Mesendoderm (in vitro differentiated cells): Measurements from ENCODE around the gene SPSB1.

Source experiments
- DNase-seq: peaks from one replicate; pipeline ENCODE4 v3.0.0; 2013
- H2AK5ac ChIP-seq: 2 replicates; pipeline ENCODE4 v1.6.1; 2013; ENCODE audit warnings: low read length, inconsistent platforms
- H2BK120ac ChIP-seq: 2 replicates; pipeline ENCODE4 v1.6.1; 2013; ENCODE audit warnings: low read depth, mild to moderate bottlenecking, low read length, moderate library complexity, mixed read lengths
- H2BK15ac ChIP-seq: replicated peaks from 2 replicates; pipeline ENCODE4 v1.6.1; 2013; ENCODE audit warnings: low read depth, mild to moderate bottlenecking, moderate library complexity
- H2BK5ac ChIP-seq: 2 replicates; pipeline ENCODE4 v1.6.1; 2013; ENCODE audit warnings: low read length, inconsistent platforms
- H3K18ac ChIP-seq: 2 replicates; pipeline ENCODE4 v1.6.1; 2013; ENCODE audit warnings: mild to moderate bottlenecking, low read length, mixed read lengths
- H3K23ac ChIP-seq: one replicate; pipeline ENCODE4 v1.6.1; 2013; ENCODE audit warnings: low read length
- H3K27ac ChIP-seq: 2 replicates; pipeline ENCODE4 v1.5.1; 2013; ENCODE audit warnings: low read depth, mild to moderate bottlenecking, inconsistent platforms, low read length, moderate library complexity
- H3K27me3 ChIP-seq: 2 replicates; pipeline ENCODE4 v1.6.1; 2013; ENCODE audit warnings: low read length, control low read depth, mild to moderate bottlenecking, inconsistent platforms; ENCODE audit not compliant: insufficient read depth, poor library complexity
- H3K36me3 ChIP-seq: 2 replicates; pipeline ENCODE4 v1.6.1; 2013; ENCODE audit warnings: low read length, inconsistent platforms; ENCODE audit not compliant: control insufficient read depth, insufficient read depth
- H3K4ac ChIP-seq: one replicate; pipeline ENCODE4 v1.6.1; 2013; ENCODE audit warnings: low read depth, mild to moderate bottlenecking, low read length, moderate library complexity
- H3K4me1 ChIP-seq: 2 replicates; pipeline ENCODE4 v1.6.1; 2013; ENCODE audit warnings: low read depth, low read length, inconsistent platforms; ENCODE audit not compliant: control insufficient read depth
- H3K4me2 ChIP-seq: 2 replicates; pipeline ENCODE4 v1.6.1; 2013; ENCODE audit warnings: low read length
- H3K4me3 ChIP-seq: 2 replicates; pipeline ENCODE4 v1.5.1; 2013; ENCODE audit warnings: mild to moderate bottlenecking, low read length
- H3K56ac ChIP-seq: one replicate; pipeline ENCODE4 v1.6.1; 2013; ENCODE audit warnings: low read length
- H3K79me1 ChIP-seq: 2 replicates; pipeline ENCODE4 v1.6.1; 2013; ENCODE audit warnings: low read length, inconsistent platforms
- H3K79me2 ChIP-seq: 2 replicates; pipeline ENCODE4 v1.6.1; 2013; ENCODE audit warnings: mild to moderate bottlenecking, low read length; ENCODE audit not compliant: control insufficient read depth, insufficient read depth
- H3K9ac ChIP-seq: 2 replicates; pipeline ENCODE4 v1.6.1; 2013; ENCODE audit warnings: low read length, inconsistent platforms
- H4K5ac ChIP-seq: one replicate; pipeline ENCODE4 v1.6.1; 2013; ENCODE audit warnings: low read length
- H4K8ac ChIP-seq: one replicate; pipeline ENCODE4 v1.6.1; 2013; ENCODE audit warnings: low read depth, mild to moderate bottlenecking, control low read depth, low read length, moderate library complexity
- WGBS: extraction: QIAGEN DNeasy Blood & Tissue Kit; methylation state at CpG from one replicate; pipeline ENCODE4 v1.1.7; 2013; ENCODE audit warnings: low lambda C conversion rate, missing lambda C conversion rate; ENCODE audit not compliant: insufficient coverage; ENCODE audit errors: extremely low coverage; 5-methylcytosine and 5-hydroxymethylcytosine counted together

The SPSB1 gene

GRCh38 chr1:9256332-9256731 lies 36.4 kb upstream of the SPSB1 start:
- Histone ChIP-seq H3K18ac (no peak overlapping the region), H3K79me1 (peaks cover 3% of the 10 kb centered on the region), H3K36me3 (no peaks in the 10 kb centered on the region), H2BK5ac (no peak overlapping the region), H3K4me2 (no peak overlapping the region), H2BK120ac (no peak overlapping the region), H4K8ac (no peak overlapping the region), H2AK5ac (no peak overlapping the region), H3K23ac (no peak overlapping the region), H3K27ac (no peak overlapping the region), H3K4me3 (no peak overlapping the region), H3K79me2 (no peaks in the 10 kb centered on the region), H3K9ac (no peak overlapping the region), H3K4me1 (peaks cover 3% of the 10 kb centered on the region), H2BK15ac (no peak overlapping the region), H3K4ac (no peak overlapping the region), H3K27me3 (no peaks in the 10 kb centered on the region), H4K5ac (no peak overlapping the region), H3K56ac (no peak overlapping the region)
- no peak for DNase-seq
- WGBS, result no CpG with 5 or more reads among the region's 7 CpGs

- Histone ChIP-seq H3K4me2 (no peak overlapping the region), H3K79me2 (no peaks in the 10 kb centered on the region), H4K5ac (no peak overlapping the region), H3K4me3 (no peak overlapping the region), H2BK15ac (no peak overlapping the region), H2BK120ac (no peak overlapping the region), H3K9ac (no peak overlapping the region), H4K8ac (no peak overlapping the region), H3K18ac (no peak overlapping the region), H3K23ac (no peak overlapping the region), H2AK5ac (no peak overlapping the region), H3K4me1 (peaks cover 3% of the 10 kb centered on the region), H3K27me3 (no peaks in the 10 kb centered on the region), H3K36me3 (no peaks in the 10 kb centered on the region), H2BK5ac (no peak overlapping the region), H3K27ac (no peak overlapping the region), H3K79me1 (peaks cover 3% of the 10 kb centered on the region), H3K56ac (no peak overlapping the region), H3K4ac (no peak overlapping the region)
- no CpG with 5 or more reads among the region's 22 CpGs for WGBS
- DNase-seq, result no peak
These were observed 34.8 kb upstream of the SPSB1 start for GRCh38 chr1:9257851-9258250.

DNA sequence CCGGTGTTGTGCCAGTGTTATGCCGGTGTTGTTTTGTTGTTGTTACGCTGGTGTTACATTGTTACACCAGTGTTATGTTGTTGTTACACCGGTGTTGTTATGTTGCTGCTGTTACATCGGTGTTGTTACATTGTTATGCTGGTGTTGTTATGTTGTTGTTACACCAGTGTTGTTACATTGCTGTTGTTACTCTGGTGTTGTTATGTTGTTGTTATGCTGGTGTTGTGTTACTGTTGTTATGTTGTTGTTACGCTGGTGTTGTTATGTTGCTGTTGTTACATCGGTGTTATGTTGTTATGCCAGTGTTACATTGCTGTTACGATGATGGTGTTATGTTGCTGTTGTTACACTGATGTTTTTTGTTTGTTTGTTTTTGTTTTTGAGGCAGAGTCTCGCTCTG lies 34.1 kb upstream of the SPSB1 start:
- no peak overlapping the region for H3K4me2 ChIP-seq
- WGBS, result no CpG with 5 or more reads among the region's 9 CpGs

GRCh38 chr1:9260059-9260766 lies 32.5 kb upstream of the SPSB1 start:
- no peak overlapping the region for H4K8ac ChIP-seq
- H3K18ac ChIP-seq, result no peak overlapping the region
- H2BK15ac ChIP-seq, result no peak overlapping the region
- peak overlapping the region; percentile 22 for H3K4me3 ChIP-seq
- no peak overlapping the region for H2BK5ac ChIP-seq
- no peaks in the 10 kb centered on the region for H3K79me2 ChIP-seq
- no peak overlapping the region for H3K4me2 ChIP-seq
- H3K9ac ChIP-seq, result no peak overlapping the region
- no peak for DNase-seq
- WGBS, result no CpG with 5 or more reads among the region's 20 CpGs
- no peak overlapping the region for H3K27ac ChIP-seq
- H3K23ac ChIP-seq, result no peak overlapping the region
- H3K27me3 ChIP-seq, result no peaks in the 10 kb centered on the region
- H2AK5ac ChIP-seq, result no peak overlapping the region
- no peak overlapping the region for H3K56ac ChIP-seq
- no peak overlapping the region for H4K5ac ChIP-seq
- no peak overlapping the region for H3K4ac ChIP-seq
- no peaks in the 10 kb centered on the region for H3K4me1 ChIP-seq
- H2BK120ac ChIP-seq, result no peak overlapping the region
- H3K36me3 ChIP-seq, result no peaks in the 10 kb centered on the region
- peaks cover 3% of the 10 kb centered on the region for H3K79me1 ChIP-seq

More for the DNA sequence above, 34.1 kb upstream of the SPSB1 start:
- H3K18ac ChIP-seq, result no peak overlapping the region
- H2AK5ac ChIP-seq, result no peak overlapping the region
- H3K4me3 ChIP-seq, result peak overlapping the region; percentile 10
- H3K79me2 ChIP-seq, result no peaks in the 10 kb centered on the region
- H3K9ac ChIP-seq, result no peak overlapping the region
- no peak overlapping the region for H2BK5ac ChIP-seq
- no peak overlapping the region for H2BK15ac ChIP-seq
- no peak overlapping the region for H2BK120ac ChIP-seq
- H4K5ac ChIP-seq, result no peak overlapping the region
- H3K79me1 ChIP-seq, result peaks cover 3% of the 10 kb centered on the region
- H3K27ac ChIP-seq, result no peak overlapping the region
- no peak overlapping the region for H3K4ac ChIP-seq
- no peak overlapping the region for H3K56ac ChIP-seq
- no peak for DNase-seq
- no peaks in the 10 kb centered on the region for H3K36me3 ChIP-seq
- H3K4me1 ChIP-seq, result peaks cover under 1% of the 10 kb centered on the region
- H4K8ac ChIP-seq, result no peak overlapping the region
- H3K23ac ChIP-seq, result no peak overlapping the region
- H3K27me3 ChIP-seq, result no peaks in the 10 kb centered on the region

- H3K23ac ChIP-seq, result no peak overlapping the region
- H3K4me2 ChIP-seq, result no peak overlapping the region
- no peak overlapping the region for H3K4me3 ChIP-seq
These were observed 31.2 kb upstream of the SPSB1 start for GRCh38 chr1:9261496-9261895.

More at GRCh38 chr1:9261496-9261895, 31.2 kb upstream of the SPSB1 start:
- DNase-seq, result no peak
- Histone ChIP-seq H3K4me1 (no peaks in the 10 kb centered on the region), H3K27ac (no peak overlapping the region), H2BK15ac (no peak overlapping the region), H3K36me3 (no peaks in the 10 kb centered on the region), H3K79me2 (no peaks in the 10 kb centered on the region), H4K5ac (no peak overlapping the region), H2BK120ac (no peak overlapping the region), H3K56ac (no peak overlapping the region), H2BK5ac (no peak overlapping the region), H4K8ac (no peak overlapping the region), H3K9ac (no peak overlapping the region), H3K27me3 (no peaks in the 10 kb centered on the region), H3K4ac (no peak overlapping the region), H3K18ac (no peak overlapping the region), H3K79me1 (peaks cover 3% of the 10 kb centered on the region), H2AK5ac (no peak overlapping the region)
- WGBS, result no CpG with 5 or more reads among the region's 8 CpGs
